Vagina (tissue), 2 donors: Measurements from ENCODE around the gene SLC35A3. TPM values are rescaled to one million over a fixed set of nuclear protein-coding genes. Genes with fewer than 3 reads are reported as not detected.

Experiments
- DNase-seq, 2 donors: peaks; one replicate each; pipeline ENCODE4 v3.0.0-alpha.2; 2017; ENCODE audit errors: extremely low spot score in 2 of 2
- H3K27ac ChIP-seq: fragments of 200-600 bp; sonication (generic); one replicate; pipeline ENCODE4 v1.5.1; 2019
- H3K27me3 ChIP-seq: fragments of 200-600 bp; sonication (generic); one replicate; pipeline ENCODE4 v1.5.1; 2019
- H3K36me3 ChIP-seq, 2 donors: fragments of 200-600 bp; sonication (generic); one replicate each; pipeline ENCODE4 v1.5.1; 2017 to 2019
- H3K4me1 ChIP-seq: fragments of 200-600 bp; sonication (generic); one replicate; pipeline ENCODE4 v1.5.1; 2019
- H3K4me3 ChIP-seq, 2 donors: fragments of 200-600 bp; sonication (generic); 1 replicate in 1 of 2; 2 replicates in 1 of 2; pipeline ENCODE4 v1.5.1; 2016 to 2019
- H3K9me3 ChIP-seq: fragments of 200-600 bp; sonication (generic); one replicate; pipeline ENCODE4 v1.5.1; 2019
- POLR2A ChIP-seq, 2 donors: fragments of 450-650 bp; IDR thresholded peaks; one replicate each; pipeline ENCODE4 v1.6.1; 2017; ENCODE audit warnings: antibody characterized with exemption in 2 of 2, mild to moderate bottlenecking in 2 of 2, moderate library complexity in 2 of 2
- POLR2AphosphoS5 ChIP-seq, 2 donors: sonication (generic); formaldehyde crosslinking; IDR thresholded peaks; one replicate each; pipeline ENCODE4 v1.9.0; 2017; ENCODE audit warnings: antibody characterized with exemption in 2 of 2, mild to moderate bottlenecking in 2 of 2, low read depth in 1 of 2; ENCODE audit not compliant: insufficient read depth in 1 of 2
- intact Hi-C: fragments of 100-400 bp; cut with DNase I; formaldehyde crosslinking; loops from one replicate; pipeline ENCODE4 v1.15.1; 2023
- total RNA-seq: library from RNA; depleted of rRNA; stranded (reverse); fragments of >200 nt; gene quantifications from one replicate; pipeline ENCODE4 v1.2.3, GENCODE V29; 2016
- TF ChIP-seq, protein P1 (sequence below), 3 experiments: fragments of 450-650 bp in 2 of 3; fragments of 200-600 bp in 1 of 3; sonication (generic) in 1 of 3; IDR thresholded peaks; one replicate each; pipeline ENCODE4 v1.5.1; 2017 to 2019; ENCODE audit warnings: antibody characterized with exemption in 3 of 3, mild to moderate bottlenecking in 2 of 3, moderate library complexity in 2 of 3

SLC35A3 gene
- total RNA-seq, 1 donor from 2014 or later: 31.9 TPM

DNA sequence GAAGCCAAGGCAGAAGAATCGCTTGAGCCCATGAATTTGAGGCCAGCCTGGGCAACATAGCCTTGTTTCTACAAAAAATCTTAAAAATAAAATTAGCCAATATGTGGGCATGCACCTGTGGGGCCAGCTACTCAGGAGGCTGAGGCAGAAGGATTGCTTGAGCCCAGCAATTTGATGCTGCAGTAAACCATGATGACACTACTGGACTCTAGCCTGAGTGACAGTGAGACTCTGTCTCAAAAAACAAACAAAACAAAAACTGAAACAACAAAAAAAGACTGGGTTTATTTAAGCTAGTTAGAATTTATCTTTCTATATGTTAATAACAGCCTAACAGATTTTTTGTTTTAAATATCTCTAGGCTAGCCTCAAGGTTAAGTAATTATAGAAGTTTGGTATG lies 57.4 kb downstream of the SLC35A3 start:
- Histone ChIP-seq H3K27ac (no peak overlapping the region), H3K4me3 (no peak overlapping the region), H3K9me3 (no peaks in the 10 kb centered on the region), H3K4me1 (no peaks in the 10 kb centered on the region), H3K36me3 (no peaks in the 10 kb centered on the region), H3K27me3 (no peaks in the 10 kb centered on the region)
- no peak for DNase-seq
- intact Hi-C loops: no loop called here
- TF ChIP-seq POLR2AphosphoS5 (IDR thresholded peaks at IDR 0.05; ENCODE audit: insufficient read depth in 1 of 2, low read depth in 1 of 2): no peak
- TF ChIP-seq, protein P1, sequence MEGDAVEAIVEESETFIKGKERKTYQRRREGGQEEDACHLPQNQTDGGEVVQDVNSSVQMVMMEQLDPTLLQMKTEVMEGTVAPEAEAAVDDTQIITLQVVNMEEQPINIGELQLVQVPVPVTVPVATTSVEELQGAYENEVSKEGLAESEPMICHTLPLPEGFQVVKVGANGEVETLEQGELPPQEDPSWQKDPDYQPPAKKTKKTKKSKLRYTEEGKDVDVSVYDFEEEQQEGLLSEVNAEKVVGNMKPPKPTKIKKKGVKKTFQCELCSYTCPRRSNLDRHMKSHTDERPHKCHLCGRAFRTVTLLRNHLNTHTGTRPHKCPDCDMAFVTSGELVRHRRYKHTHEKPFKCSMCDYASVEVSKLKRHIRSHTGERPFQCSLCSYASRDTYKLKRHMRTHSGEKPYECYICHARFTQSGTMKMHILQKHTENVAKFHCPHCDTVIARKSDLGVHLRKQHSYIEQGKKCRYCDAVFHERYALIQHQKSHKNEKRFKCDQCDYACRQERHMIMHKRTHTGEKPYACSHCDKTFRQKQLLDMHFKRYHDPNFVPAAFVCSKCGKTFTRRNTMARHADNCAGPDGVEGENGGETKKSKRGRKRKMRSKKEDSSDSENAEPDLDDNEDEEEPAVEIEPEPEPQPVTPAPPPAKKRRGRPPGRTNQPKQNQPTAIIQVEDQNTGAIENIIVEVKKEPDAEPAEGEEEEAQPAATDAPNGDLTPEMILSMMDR (IDR thresholded peaks at IDR 0.05): no peak
- TF ChIP-seq POLR2A (IDR thresholded peaks at IDR 0.05): no peak

DNA sequence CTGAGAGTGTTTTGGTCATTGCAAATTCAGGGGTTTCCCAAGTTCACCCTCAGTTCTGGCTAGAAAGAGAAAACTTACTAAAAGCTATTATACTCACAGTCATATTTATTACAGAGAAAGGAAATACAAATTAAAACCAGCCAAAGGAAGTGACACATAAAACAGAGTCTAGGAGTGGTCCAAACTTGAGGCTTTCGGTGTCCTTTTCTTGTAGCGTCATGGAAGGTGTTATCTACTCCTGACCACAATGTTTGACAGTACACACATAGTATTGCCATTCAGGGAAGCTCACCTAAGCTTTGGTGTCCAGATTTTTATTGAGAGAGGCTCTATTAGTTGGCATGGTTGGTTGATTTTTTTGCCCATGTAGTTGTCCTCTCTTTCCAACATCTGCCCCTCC lies 59.0 kb downstream of the SLC35A3 start:
- Histone ChIP-seq H3K4me1 (no peaks in the 10 kb centered on the region), H3K4me3 (no peak overlapping the region), H3K9me3 (no peaks in the 10 kb centered on the region), H3K27ac (no peak overlapping the region), H3K36me3 (no peaks in the 10 kb centered on the region), H3K27me3 (no peaks in the 10 kb centered on the region)
- intact Hi-C loops: no loop called here
- TF ChIP-seq, protein P1 (IDR thresholded peaks at IDR 0.05): no peak
- TF ChIP-seq POLR2A (IDR thresholded peaks at IDR 0.05) (no peak), POLR2AphosphoS5 (IDR thresholded peaks at IDR 0.05; ENCODE audit: insufficient read depth in 1 of 2, low read depth in 1 of 2) (no peak)
- DNase-seq: no peak

GRCh38 chr1:100034470-100034869 lies 64.7 kb downstream of the SLC35A3 start:
- Histone ChIP-seq H3K4me1 (peaks cover 17% of the 10 kb centered on the region), H3K9me3 (no peaks in the 10 kb centered on the region), H3K4me3 (no peak overlapping the region), H3K27ac (no peak overlapping the region), H3K27me3 (no peaks in the 10 kb centered on the region), H3K36me3 (no peaks in the 10 kb centered on the region)
- TF ChIP-seq POLR2AphosphoS5 (IDR thresholded peaks at IDR 0.05; ENCODE audit: insufficient read depth in 1 of 2, low read depth in 1 of 2) (no peak), POLR2A (IDR thresholded peaks at IDR 0.05) (no peak)
- TF ChIP-seq, protein P1 (IDR thresholded peaks at IDR 0.05): no peak
- DNase-seq: no peak
- intact Hi-C loops: no loop called here

GRCh38 chr1:100035214-100035613 lies 65.4 kb downstream of the SLC35A3 start:
- no peaks in the 10 kb centered on the region for H3K36me3 ChIP-seq
- no peak overlapping the region for H3K4me3 ChIP-seq
- peaks cover 25% of the 10 kb centered on the region for H3K4me1 ChIP-seq
- no peak for DNase-seq
- no peak for TF ChIP-seq POLR2AphosphoS5 (IDR thresholded peaks at IDR 0.05; ENCODE audit: insufficient read depth in 1 of 2, low read depth in 1 of 2)
- TF ChIP-seq POLR2A (IDR thresholded peaks at IDR 0.05): no peak
- TF ChIP-seq, protein P1 (IDR thresholded peaks at IDR 0.05): no peak
- H3K27ac ChIP-seq: no peak overlapping the region
- no peaks in the 10 kb centered on the region for H3K27me3 ChIP-seq
- intact Hi-C loops: no loop called here
- no peaks in the 10 kb centered on the region for H3K9me3 ChIP-seq

- intact Hi-C loops: no loop called here
- Histone ChIP-seq H3K4me3 (peak overlapping the region; percentile 72 to 97), H3K9me3 (no peaks in the 10 kb centered on the region), H3K27me3 (no peaks in the 10 kb centered on the region), H3K27ac (peak overlapping the region; percentile 96), H3K4me1 (peaks cover 28% of the 10 kb centered on the region), H3K36me3 (no peaks in the 10 kb centered on the region)
- TF ChIP-seq POLR2AphosphoS5 (IDR thresholded peaks at IDR 0.05; ENCODE audit: insufficient read depth in 1 of 2, low read depth in 1 of 2) (peak in 1 of 2 donors; percentile 6), POLR2A (IDR thresholded peaks at IDR 0.05) (no peak)
- no peak for DNase-seq
Observed at GRCh38 chr1:100036718-100037655, 67.2 kb downstream of the SLC35A3 start.
